Left lung (tissue), 10 donors: ENCODE data around the gene SCLY. TPM values are rescaled to one million over a fixed set of nuclear protein-coding genes. Genes with fewer than 3 reads are reported as not detected.

Experiments used
- ATAC-seq: fragments of 200-7000 bp; cut with Tn5 transposase; one replicate; pipeline ENCODE4 v1.9.1; 2020; ENCODE audit warnings: moderate library complexity
- DNase-seq, 4 donors: peaks; one replicate each; pipeline ENCODE4 v3.0.0-alpha.2; 2013 to 2020
- H3K27ac ChIP-seq, 2 donors: fragments of 200-600 bp; sonication (generic) in 1 of 2; one replicate each; pipeline versions ENCODE4 v1.5.0 to v1.8.0; 2020 to 2021
- H3K27me3 ChIP-seq, 2 donors: fragments of 200-600 bp; sonication (generic) in 1 of 2; one replicate each; pipeline versions ENCODE4 v1.5.0 to v1.8.0; 2020 to 2021
- H3K36me3 ChIP-seq, 2 donors: fragments of 200-600 bp; sonication (generic) in 1 of 2; one replicate each; pipeline versions ENCODE4 v1.5.0 to v1.8.0; 2020 to 2021
- H3K4me1 ChIP-seq, 2 donors: fragments of 200-600 bp; one replicate each; pipeline ENCODE4 v1.8.0; 2021
- H3K4me3 ChIP-seq, 2 donors: fragments of 200-600 bp; sonication (generic) in 1 of 2; one replicate each; pipeline versions ENCODE4 v1.5.0 to v1.8.0; 2020 to 2021; ENCODE audit warnings: mild to moderate bottlenecking in 1 of 2
- H3K9me3 ChIP-seq, 2 donors: fragments of 200-600 bp; sonication (generic) in 1 of 2; one replicate each; pipeline versions ENCODE4 v1.5.0 to v1.8.0; 2020 to 2021
- intact Hi-C, 2 donors: fragments of 100-400 bp; cut with DNase I; formaldehyde crosslinking; loops; one replicate each; pipeline versions ENCODE4 v1.11.2 to v1.14.2; 2022
- polyA plus RNA-seq, 6 donors: library from polyadenylated mRNA; unstranded; fragments of 120-200 nt; gene quantifications; one replicate each; pipeline ENCODE4 v1.2.1, GENCODE V29; 2013; ENCODE audit not compliant: insufficient read length in 6 of 6
- total RNA-seq, 2 donors: library from RNA; stranded (reverse); fragmentation: NEBNext Ultra II Directional; extraction: Animal tissue kit (Norgen Biotek cat#: 25700); gene quantifications; one replicate each; pipeline ENCODE4 v1.2.1, GENCODE V29; 2021
- TF ChIP-seq, protein P1 (sequence below), 2 donors: fragments of 200-600 bp; sonication (generic) in 1 of 2; IDR thresholded peaks; one replicate each; pipeline versions ENCODE4 v1.5.0 to v1.8.0; 2021; ENCODE audit warnings: antibody characterized with exemption in 2 of 2
- donor health status: DM: no; HTN: yes; CAD: no.
- donor health status: DM: no; HTN: no; CAD: no.

SCLY gene
- total and polyA plus RNA-seq, 8 donors, result 10.9 to 20.9 (median 15.2) TPM

GRCh38 chr2:238130111-238130695 is 69.4 kb downstream of the SCLY start:
- Histone ChIP-seq H3K4me1 (peaks cover 0 to 5% of the 10 kb centered on the region in 2 donors), H3K27me3 (peaks cover 0 to 25% of the 10 kb centered on the region in 2 donors), H3K4me3 (no peak overlapping the region), H3K9me3 (no peaks in the 10 kb centered on the region), H3K27ac (no peak overlapping the region), H3K36me3 (no peaks in the 10 kb centered on the region)
- TF ChIP-seq, protein P1, sequence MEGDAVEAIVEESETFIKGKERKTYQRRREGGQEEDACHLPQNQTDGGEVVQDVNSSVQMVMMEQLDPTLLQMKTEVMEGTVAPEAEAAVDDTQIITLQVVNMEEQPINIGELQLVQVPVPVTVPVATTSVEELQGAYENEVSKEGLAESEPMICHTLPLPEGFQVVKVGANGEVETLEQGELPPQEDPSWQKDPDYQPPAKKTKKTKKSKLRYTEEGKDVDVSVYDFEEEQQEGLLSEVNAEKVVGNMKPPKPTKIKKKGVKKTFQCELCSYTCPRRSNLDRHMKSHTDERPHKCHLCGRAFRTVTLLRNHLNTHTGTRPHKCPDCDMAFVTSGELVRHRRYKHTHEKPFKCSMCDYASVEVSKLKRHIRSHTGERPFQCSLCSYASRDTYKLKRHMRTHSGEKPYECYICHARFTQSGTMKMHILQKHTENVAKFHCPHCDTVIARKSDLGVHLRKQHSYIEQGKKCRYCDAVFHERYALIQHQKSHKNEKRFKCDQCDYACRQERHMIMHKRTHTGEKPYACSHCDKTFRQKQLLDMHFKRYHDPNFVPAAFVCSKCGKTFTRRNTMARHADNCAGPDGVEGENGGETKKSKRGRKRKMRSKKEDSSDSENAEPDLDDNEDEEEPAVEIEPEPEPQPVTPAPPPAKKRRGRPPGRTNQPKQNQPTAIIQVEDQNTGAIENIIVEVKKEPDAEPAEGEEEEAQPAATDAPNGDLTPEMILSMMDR (IDR thresholded peaks at IDR 0.05), result no peak
- intact Hi-C loops, result no loop called here
- ATAC-seq (no peak), DNase-seq (no peak)

- Histone ChIP-seq H3K36me3 (no peaks in the 10 kb centered on the region), H3K27me3 (peaks cover 0 to 25% of the 10 kb centered on the region in 2 donors), H3K4me3 (no peak overlapping the region), H3K27ac (no peak overlapping the region), H3K9me3 (no peaks in the 10 kb centered on the region), H3K4me1 (peaks cover 0 to 5% of the 10 kb centered on the region in 2 donors)
- ATAC-seq (no peak), DNase-seq (peak in 1 of 4 donors; percentile 76)
- intact Hi-C loops, result no loop called here
- TF ChIP-seq, protein P1 (IDR thresholded peaks at IDR 0.05), result no peak
Measured at GRCh38 chr2:238130696-238131628, 70.2 kb downstream of the SCLY start.

- DNase-seq (peak in 1 of 4 donors; percentile 49), ATAC-seq (no peak)
- H3K36me3 ChIP-seq, result no peaks in the 10 kb centered on the region
- no peaks in the 10 kb centered on the region for H3K9me3 ChIP-seq
- TF ChIP-seq, protein P1 (IDR thresholded peaks at IDR 0.05), result no peak
- intact Hi-C loops, result no loop called here
- H3K4me1 ChIP-seq, result peaks cover 0 to 9% of the 10 kb centered on the region in 2 donors
- no peak overlapping the region for H3K4me3 ChIP-seq
- H3K27me3 ChIP-seq, result peaks cover 0 to 25% of the 10 kb centered on the region in 2 donors
- H3K27ac ChIP-seq, result no peak overlapping the region
Measured at GRCh38 chr2:238131761-238132462, 71.1 kb downstream of the SCLY start.

GRCh38 chr2:238132463-238133450 is 72.0 kb downstream of the SCLY start:
- no peaks in the 10 kb centered on the region for H3K36me3 ChIP-seq
- DNase-seq (peak in 1 of 4 donors; percentile 69), ATAC-seq (no peak)
- TF ChIP-seq, protein P1 (IDR thresholded peaks at IDR 0.05), result no peak
- no peak overlapping the region for H3K27ac ChIP-seq
- no peaks in the 10 kb centered on the region for H3K9me3 ChIP-seq
- intact Hi-C loops, result no loop called here
- peaks cover 0 to 10% of the 10 kb centered on the region in 2 donors for H3K4me1 ChIP-seq
- peaks cover 0 to 19% of the 10 kb centered on the region in 2 donors for H3K27me3 ChIP-seq
- H3K4me3 ChIP-seq, result no peak overlapping the region
